Activated CD8-positive, alpha-beta memory T cell treated with anti-CD3 and anti-CD28 coated beads for 36 hours (primary cell): Measurements from ENCODE around the gene HIRA. TPM values are rescaled to one million over a fixed set of nuclear protein-coding genes. Genes with fewer than 3 reads are reported as not detected.

ENCODE experiments used
- CTCF ChIA-PET: fragments of 350-600 bp; sonication (Branson Sonifier 250); formaldehyde crosslinking; loops from one replicate; lab custom pipeline; 2021; ENCODE audit warnings: antibody characterized with exemption; lab: Charles Lee
- POLR2A ChIA-PET: fragments of 350-600 bp; sonication (Branson Sonifier 250); formaldehyde crosslinking; loops from one replicate; lab custom pipeline; 2021; ENCODE audit warnings: antibody characterized with exemption; lab: Charles Lee
- total RNA-seq, 2 experiments: library from RNA; stranded (reverse); gene quantifications; one replicate each; pipeline ENCODE4 v1.2.3, GENCODE V29; 2021

The HIRA gene
- total RNA-seq, 2 experiments from 2014 or later: 45.2 to 49.6 TPM

DNA sequence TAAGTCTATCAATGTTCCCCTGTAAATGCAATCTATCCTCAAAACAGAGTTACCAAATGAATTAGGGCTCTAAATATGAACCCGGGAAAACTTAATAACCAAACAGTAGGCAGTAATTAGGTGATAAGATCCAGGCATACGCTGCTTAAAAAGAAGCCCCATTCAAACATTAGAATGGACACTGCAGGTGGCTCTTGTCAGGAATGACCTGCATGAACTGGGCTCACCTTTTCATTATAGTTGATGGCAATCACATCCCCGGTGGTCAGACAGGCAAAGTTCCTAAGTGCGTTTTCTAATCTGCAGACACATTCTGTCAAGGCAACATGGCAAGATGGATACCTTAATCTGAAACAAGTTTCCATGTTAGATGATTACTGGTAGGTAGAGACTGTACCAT lies 33.4 kb upstream of the HIRA start:
- CTCF ChIA-PET: no interaction called here
- POLR2A ChIA-PET: no interaction called here

DNA sequence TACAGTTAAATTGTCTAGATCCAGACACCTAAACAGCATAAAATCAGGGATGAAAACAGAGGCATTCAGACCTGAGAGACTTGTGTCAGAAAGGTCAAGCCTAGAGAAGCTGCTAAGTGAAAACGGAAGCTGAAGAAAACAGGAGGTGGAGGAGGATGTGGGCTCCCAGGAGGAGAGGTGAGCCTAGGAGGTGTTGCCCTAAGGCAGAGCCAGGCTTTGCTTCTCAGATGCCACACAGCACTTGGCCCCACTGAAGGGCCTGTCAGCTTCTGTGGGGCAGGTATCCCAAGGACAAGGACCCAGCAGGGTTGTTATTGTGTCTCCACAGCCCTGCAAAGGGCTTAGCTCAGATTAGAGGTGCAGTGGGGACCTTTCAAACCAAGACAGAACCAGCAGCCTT lies 33.0 kb upstream of the HIRA start:
- ChIA-PET POLR2A (no interaction called here), CTCF (no interaction called here)

DNA sequence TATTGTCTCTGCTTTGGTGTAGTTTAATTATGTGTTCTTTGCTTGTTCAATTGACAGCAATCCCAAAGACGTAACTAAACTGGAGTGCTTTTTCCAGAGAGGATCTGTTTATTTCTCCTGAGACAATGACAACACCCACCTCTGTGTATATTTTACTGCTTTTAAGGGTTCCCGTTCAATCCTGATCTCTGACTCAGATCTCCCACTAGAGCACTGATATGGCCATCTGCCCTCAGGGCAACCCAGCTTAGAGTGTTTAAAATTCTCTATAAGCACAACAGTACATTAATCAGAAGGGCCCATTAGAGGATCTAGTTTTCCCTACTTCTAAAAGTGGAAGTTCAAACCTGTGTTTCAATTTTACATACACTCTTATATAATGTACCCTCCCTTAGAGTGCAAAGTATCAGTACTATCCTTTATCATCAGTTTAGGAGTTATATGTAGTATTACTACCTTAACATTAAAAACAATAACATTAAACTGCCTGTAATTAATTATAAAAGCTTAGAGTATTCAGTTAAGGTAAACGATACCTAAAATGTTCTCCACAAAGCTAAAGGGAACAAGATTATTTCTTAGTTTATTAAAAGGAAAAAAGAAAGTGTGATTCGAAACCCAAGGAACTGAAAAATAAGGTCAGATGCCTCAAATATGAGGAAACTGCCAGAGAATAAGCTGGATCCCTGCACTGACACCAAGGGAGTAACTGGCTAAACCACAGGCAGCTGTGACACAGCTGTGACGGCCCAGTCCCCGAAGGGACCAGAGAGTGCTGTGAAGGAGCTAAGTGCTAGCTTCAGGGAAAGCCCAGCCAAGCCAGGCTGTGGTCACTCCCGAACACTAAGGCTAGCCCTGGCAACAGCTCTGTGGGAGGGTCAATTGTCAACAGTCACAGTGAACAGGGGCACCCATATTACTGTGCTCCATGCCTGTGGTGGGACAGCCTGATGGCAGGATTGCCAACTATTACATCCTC lies 32.2 kb upstream of the HIRA start:
- ChIA-PET POLR2A (no interaction called here), CTCF (interaction anchor here (1.4 kb wide), 1 partner anchor 10 kb away, joined by 3 read pairs; no protein-coding TSS in a partner anchor)

DNA sequence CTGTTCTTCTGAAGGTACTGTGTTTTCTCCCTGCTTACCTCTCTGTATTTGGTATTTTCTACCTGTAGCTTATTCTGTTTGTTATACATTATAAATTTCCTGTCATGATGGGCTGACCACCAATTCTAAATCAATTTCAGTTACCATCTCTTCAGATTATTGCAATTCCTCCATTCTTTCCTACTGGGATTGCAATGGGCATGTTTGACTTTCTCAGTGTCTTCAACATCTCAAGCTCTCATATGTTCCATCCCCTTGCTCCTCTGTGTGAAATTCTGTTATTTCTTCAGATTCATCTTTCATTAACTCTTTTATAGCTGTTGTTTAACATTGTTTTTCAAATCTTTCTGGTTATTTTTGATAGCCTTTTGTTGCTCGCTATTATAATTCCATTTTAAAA lies 31.5 kb upstream of the HIRA start:
- ChIA-PET POLR2A (no interaction called here), CTCF (interaction anchor here (0.6 to 1.4 kb wide), 2 partner anchors 11 to 42 kb away, joined by 3 to 5 read pairs; no protein-coding TSS in a partner anchor)

DNA sequence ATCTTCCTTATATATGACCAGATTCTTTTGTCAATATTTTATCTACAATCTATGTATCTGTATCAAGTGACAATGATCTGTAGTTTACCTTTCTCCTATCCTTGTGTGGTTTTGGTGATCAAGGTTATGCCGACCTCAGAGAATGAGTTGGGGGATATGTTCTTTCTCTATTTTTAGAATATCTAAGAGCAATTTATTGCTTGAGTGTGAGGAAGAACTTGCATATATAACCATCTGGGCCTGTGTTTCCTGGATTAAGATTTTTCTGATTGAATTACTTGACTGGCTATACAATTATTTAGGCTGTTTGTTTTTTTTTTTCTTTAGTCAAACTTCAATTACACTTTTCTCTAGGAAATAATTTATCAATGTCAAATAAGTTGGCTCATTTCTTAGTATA lies 30.0 kb upstream of the HIRA start:
- ChIA-PET POLR2A (no interaction called here), CTCF (no interaction called here)

DNA sequence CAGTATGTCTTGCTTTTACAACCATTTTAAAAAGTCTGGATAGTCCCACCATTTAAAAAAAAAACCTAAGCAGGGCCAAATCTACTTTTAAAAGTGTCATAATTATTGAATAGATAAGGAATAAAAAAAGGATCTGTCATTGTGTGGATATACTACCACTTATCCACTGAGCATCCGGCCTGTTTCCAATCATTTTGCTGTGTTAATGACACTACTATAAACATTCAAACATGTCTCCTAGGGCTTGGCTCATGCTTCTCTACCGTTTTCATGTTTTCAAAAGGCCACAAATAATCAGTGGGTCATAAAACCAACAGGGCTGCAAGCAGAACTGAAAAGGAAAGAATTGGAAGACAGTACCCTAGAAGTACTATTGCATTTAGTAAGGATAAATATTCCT lies 28.5 kb upstream of the HIRA start:
- CTCF ChIA-PET: no interaction called here
- POLR2A ChIA-PET: interaction anchor here (0.7 kb wide), 2 partner anchors 9 to 278 kb away, joined by 3 read pairs; no protein-coding TSS in a partner anchor

GRCh38 chr22:19457828-19458428 lies 26.4 kb upstream of the HIRA start:
- CTCF ChIA-PET: interaction anchor here (0.7 to 1.3 kb wide), 2 partner anchors 20 to 453 kb away, joined by 3 read pairs; no protein-coding TSS in a partner anchor
- POLR2A ChIA-PET: no interaction called here

DNA sequence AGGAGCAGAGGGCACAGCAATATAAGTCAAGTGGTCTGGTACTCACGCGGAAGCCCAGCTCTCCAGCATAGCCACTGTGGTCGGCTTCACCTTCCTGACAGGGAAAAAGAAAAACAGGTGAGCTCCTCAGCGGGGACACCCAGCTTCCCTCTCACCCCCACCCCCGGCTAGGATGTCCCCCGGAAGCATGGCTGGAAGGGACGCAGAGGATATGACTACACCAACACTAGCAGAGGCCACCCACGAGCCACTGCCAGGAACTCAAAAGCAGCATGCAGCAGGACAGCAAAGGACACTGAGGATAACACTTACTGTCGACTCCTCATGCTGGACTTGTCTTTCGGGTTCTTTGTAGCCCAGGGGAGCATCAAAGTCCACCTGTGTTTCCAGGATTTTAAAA lies 25.0 kb upstream of the HIRA start:
- ChIA-PET POLR2A (no interaction called here), CTCF (interaction anchor here (0.6 kb wide), 1 partner anchor 541 kb away, joined by 3 read pairs; no protein-coding TSS in a partner anchor)

DNA sequence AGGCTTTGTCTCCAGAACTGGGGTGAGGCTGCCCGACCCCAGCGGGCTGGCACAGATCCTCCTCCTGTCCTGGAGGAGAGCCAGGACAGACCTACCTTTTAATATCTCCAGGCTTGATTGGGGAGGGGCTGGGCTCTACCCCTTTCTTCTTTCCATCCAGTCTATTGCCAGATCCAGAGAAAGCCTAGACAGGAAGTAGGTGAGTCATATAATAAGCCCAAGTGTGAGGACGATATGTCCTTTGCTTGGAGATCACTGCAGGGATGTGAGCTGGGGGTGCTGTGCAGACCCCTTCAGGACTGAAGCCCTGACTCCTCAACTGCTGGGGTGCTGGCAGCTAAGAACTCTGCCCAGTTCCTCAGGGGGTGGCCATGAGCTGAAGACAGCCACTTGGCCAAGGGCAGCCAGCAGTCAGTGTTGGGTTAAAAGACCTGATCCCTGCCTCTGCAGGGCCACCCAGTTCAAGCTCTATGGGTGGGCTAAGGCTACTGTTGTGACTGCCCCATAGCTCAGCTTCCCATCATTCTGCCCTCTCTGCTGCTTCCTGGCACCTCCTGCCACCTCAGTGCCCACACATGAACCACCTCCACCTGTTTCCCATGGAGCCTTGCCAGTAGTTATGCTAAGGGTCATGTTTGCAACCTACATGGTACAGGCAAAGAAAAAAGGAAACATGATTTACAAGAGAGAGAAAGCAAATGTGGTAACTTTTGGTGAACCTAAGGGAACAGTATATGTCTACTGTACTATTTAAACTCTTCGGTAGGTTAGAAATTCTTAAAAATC lies 24.2 kb upstream of the HIRA start:
- POLR2A ChIA-PET: no interaction called here
- CTCF ChIA-PET: interaction anchor here (0.6 kb wide), 1 partner anchor 542 kb away, joined by 3 read pairs; no protein-coding TSS in a partner anchor

GRCh38 chr22:19455033-19455432 lies 23.5 kb upstream of the HIRA start:
- ChIA-PET CTCF (no interaction called here), POLR2A (no interaction called here)

DNA sequence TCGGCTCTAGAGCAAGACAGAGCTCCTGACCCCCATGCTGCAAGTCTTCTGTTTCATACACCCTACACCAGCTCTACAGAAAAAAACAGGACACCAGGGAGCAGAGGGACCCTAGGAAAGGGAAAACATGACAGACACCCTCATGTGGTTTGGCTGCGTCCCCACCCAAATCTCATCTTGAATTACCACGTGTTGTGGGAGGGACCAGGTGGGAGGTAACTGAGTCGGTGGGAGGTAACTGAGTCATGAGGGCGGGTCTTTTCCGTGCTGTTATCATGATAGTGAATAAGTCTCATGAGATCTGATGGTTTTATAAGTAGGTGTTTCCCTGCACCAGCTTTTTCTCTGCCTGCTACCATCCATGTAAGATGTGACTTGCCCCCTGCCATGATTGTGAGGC lies 22.6 kb upstream of the HIRA start:
- ChIA-PET POLR2A (no interaction called here), CTCF (no interaction called here)

DNA sequence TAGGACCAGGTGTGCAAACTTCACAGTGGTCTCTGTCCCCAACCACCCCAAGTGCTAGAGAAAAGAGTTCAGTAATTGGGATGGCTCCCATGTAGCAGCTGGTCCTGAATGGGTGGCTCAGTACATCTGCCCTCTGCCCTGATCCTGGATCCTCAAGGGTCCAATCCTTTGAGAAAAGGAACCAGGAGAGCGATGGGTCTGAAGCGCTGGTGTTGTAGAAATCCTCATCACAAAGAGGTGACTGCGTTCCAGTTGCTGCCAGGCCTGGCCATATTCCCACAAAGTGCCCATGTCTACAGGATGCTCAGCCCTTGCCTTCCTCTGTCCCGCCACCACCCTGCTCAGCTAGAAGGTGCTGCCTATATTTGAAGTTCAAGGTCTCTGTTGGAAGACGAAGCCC lies 22.2 kb upstream of the HIRA start:
- ChIA-PET POLR2A (no interaction called here), CTCF (no interaction called here)

- CTCF ChIA-PET: interaction anchor here (1.2 kb wide), 1 partner anchor 498 kb away, joined by 3 read pairs; no protein-coding TSS in a partner anchor
- POLR2A ChIA-PET: no interaction called here
Measured at GRCh38 chr22:19451570-19451969, 20.0 kb upstream of the HIRA start.

DNA sequence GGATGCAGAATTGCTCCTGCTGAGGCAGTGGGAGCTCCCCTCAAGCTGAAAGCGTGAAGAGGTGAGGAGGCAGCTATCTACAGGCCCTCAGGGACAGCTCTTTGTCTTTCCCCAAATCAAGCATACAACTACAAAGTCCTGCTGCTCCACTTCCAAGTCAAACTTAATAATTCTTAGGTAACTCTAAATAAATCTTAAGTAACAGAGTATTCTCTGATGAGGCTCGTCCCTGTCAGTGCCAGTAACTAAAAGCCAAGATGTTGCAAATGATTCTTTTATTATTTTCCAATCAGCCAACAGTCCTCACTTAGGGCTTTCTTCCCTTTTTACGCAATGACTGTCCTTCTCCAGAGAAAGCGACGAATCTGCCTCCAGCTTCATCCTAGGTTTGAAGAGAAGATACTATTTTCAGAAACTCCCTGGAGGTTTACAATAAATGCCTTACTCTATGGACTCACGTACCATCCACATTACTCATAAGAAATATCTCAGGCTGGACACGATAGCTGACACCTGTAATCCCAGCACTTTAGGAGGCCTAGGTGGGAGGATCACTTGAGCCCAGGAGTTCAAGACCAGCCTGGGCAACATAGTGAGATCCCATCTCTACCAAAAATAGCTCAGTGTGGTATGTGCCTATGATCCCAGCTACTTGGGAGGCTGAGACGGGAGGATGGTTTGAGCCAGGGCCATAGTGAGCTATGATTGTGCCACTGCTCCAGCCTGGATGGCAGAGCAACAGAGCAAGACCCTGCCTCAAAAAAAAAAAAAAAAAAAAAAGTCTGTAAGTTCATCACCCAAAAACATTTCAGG lies 19.0 kb upstream of the HIRA start:
- CTCF ChIA-PET: interaction anchor here (1.2 kb wide), 1 partner anchor 497 kb away, joined by 3 read pairs; no protein-coding TSS in a partner anchor
- POLR2A ChIA-PET: interaction anchor here (0.6 to 0.7 kb wide), 2 partner anchors 10 to 219 kb away, joined by 3 to 6 read pairs; no protein-coding TSS in a partner anchor

GRCh38 chr22:19449422-19449767 lies 17.9 kb upstream of the HIRA start:
- ChIA-PET POLR2A (no interaction called here), CTCF (interaction anchor here (1.0 kb wide), 1 partner anchor 18 kb away, joined by 3 read pairs; the partner anchor contains the start of gene HIRA)

GRCh38 chr22:19448739-19449421 lies 17.3 kb upstream of the HIRA start:
- POLR2A ChIA-PET: interaction anchor here (0.6 kb wide), 1 partner anchor 228 kb away, joined by 3 read pairs; no protein-coding TSS in a partner anchor
- CTCF ChIA-PET: interaction anchor here (1.0 to 2.2 kb wide), 2 partner anchors 15 to 17 kb away, joined by 3 to 9 read pairs; partner anchors contain the start of gene HIRA

DNA sequence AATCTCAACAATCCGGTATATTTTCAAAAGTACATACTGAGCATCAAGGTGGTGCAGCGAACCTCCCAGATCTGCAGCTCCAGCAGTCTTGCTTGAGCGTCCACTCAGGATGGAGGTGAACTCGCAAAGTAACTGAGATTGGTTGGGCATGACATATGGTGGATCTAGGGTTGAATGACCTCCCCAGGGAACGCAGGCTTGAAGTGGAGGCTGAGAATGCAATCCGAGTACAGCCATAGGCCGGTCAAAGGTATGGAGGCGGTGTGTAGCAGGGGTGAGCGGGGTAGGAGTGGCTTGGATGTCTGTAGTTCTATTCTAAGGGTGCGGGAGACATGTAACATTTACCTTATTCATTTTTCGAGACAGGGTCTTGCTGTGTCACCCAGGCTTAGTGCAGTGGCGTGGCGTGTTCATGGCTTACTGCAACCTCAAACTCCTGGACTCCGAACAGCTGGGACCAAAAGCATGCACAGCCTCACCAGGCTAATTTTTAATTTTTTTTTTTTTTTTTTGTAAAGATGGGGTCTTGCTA lies 16.6 kb upstream of the HIRA start:
- CTCF ChIA-PET: interaction anchor here (0.6 to 2.2 kb wide), 4 partner anchors 14 to 270 kb away, joined by 3 to 9 read pairs (median 4); partner anchors contain the start of gene UFD1
- POLR2A ChIA-PET: interaction anchor here (0.5 to 1.9 kb wide), 3 partner anchors 16 to 303 kb away, joined by 4 to 13 read pairs (median 5); partner anchors contain the start of genes ESS2, HIRA and MRPL40
